HFF-Myc (cell line): ENCODE measurements around the gene RITA1.

Source experiments
- DNase-seq: peaks from one replicate; pipeline ENCODE4 v3.0.0-alpha.2; 2011; ENCODE audit warnings: low read depth; ENCODE audit errors: extremely low read depth
- H3K4me3 ChIP-seq: replicated peaks from 2 replicates; pipeline ENCODE4 v1.5.1; 2011; ENCODE audit warnings: low read depth, mild to moderate bottlenecking, control low read depth, low read length
- TF ChIP-seq, protein P1 (sequence below): IDR thresholded peaks from 2 replicates; pipeline ENCODE4 v1.5.1; 2012; ENCODE audit warnings: mild to moderate bottlenecking, low read depth, low read length, control low read depth; ENCODE audit errors: missing control alignments

RITA1 gene

DNA sequence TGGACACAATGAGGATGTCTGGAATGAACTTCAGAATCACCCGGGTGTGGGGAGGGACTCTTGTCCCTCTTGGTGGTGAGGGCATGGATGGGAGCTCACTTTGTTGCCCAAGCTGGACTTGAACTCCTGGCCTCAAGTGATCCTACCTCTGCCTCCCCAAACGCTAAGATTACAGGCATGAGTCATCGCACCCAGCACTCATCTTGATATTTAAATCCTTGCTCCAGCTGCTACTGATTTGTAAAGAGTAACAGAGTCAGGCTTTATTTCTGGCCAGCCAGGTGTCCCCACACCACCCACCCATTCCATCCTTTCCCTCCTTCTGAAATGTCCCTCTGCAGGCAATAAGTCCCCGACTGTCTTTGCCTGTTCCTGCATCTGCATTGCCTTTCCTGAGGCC, 5.2 kb upstream of the RITA1 start:
- TF ChIP-seq, protein P1, sequence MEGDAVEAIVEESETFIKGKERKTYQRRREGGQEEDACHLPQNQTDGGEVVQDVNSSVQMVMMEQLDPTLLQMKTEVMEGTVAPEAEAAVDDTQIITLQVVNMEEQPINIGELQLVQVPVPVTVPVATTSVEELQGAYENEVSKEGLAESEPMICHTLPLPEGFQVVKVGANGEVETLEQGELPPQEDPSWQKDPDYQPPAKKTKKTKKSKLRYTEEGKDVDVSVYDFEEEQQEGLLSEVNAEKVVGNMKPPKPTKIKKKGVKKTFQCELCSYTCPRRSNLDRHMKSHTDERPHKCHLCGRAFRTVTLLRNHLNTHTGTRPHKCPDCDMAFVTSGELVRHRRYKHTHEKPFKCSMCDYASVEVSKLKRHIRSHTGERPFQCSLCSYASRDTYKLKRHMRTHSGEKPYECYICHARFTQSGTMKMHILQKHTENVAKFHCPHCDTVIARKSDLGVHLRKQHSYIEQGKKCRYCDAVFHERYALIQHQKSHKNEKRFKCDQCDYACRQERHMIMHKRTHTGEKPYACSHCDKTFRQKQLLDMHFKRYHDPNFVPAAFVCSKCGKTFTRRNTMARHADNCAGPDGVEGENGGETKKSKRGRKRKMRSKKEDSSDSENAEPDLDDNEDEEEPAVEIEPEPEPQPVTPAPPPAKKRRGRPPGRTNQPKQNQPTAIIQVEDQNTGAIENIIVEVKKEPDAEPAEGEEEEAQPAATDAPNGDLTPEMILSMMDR, result no peak
- no peak overlapping the region for H3K4me3 ChIP-seq
- DNase-seq, result no peak

DNA sequence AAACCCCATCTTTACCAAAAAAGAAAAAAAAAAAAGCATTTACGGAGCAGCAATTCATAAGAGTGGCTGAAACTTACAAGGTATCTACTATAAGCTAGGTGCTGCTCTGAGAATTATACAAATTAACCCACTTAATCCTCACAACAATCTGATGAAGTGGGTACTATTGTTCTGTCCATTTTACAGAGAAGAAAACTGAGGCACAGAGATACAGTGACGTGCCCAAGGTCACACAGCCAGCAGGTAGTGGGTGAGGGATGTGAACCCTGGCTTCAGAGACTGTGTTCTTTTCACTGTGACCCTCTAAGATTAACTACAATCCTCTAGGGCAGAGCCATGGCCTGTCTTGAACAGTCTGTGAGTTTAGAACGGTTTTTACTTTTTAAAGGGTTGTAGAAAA, 3.5 kb upstream of the RITA1 start:
- TF ChIP-seq, protein P1, result no peak
- DNase-seq, result no peak
- H3K4me3 ChIP-seq, result no peak overlapping the region

- TF ChIP-seq, protein P1, result no peak
- 0 out of 2 replicates have a peak overlapping the region, but pooled peaks have one; percentile 86 for H3K4me3 ChIP-seq
- no peak for DNase-seq
These were observed 2.4 kb upstream of the RITA1 start for GRCh38 chr12:113183030-113183589.

DNA sequence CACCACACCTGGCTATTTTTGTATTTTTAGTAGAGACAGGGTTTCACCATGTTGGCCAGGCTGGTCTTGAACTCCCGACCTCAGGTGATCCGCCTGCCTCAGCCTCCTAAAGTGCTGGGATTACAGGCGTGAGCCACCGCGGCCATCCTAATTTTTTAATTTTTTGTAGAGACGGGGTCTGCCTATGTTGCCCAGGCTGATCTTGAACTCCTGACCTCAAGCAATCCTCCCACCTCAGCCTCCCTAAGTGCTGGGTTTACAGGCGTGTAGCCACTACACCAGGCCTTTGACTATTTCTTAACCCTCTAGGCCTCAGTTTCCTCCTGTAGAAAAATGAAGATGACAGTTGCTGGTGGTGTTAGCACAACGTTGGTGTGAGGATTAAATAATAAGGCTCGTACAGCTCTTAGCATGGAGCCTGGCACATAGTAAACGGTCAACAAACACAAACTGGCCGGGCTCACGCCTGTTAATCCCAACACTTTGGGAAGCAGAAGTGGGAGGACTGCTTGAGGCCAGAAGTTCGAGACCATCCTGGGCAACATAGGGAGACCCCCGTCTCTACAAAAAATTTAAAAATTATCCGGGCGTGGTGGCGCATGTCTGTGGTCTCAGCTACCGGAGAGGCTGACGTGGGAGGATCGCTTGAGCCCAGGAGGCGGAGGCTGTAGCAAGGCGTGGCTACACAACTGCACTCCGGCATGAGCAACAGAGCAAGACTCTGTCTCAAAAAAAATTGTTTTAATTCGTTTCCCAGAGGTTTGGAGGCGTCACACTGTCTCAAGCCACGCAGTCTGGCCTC, 1.2 kb upstream of the RITA1 start:
- TF ChIP-seq, protein P1, result no peak
- no peak for DNase-seq
- H3K4me3 ChIP-seq, result peak overlapping the region; percentile 86

GRCh38 chr12:113184900-113185179, 681 bp upstream of the RITA1 start:
- H3K4me3 ChIP-seq, result peak overlapping the region; percentile 86
- DNase-seq, result peak; percentile 82

GRCh38 chr12:113186033-113186365, 478 bp downstream of the RITA1 start:
- H3K4me3 ChIP-seq, result peak overlapping the region; percentile 86
- TF ChIP-seq, protein P1, result no peak
- no peak for DNase-seq

More at GRCh38 chr12:113184900-113185179, 681 bp upstream of the RITA1 start:
- TF ChIP-seq, protein P1, result no peak
